Measurements from ENCODE around the gene EOLA2.
"Not testable (repeated sequence)": the region's sequence is repeated elsewhere in the genome, so short reads cannot be mapped to it uniquely, and the experiment has no call there.

The EOLA2 gene

GRCh38 chrX:149938427-149938880, at the start of gene EOLA2:
EOLA2 (minus strand) TSS chrX:149938491; CDS start chrX:149933874, 4,617 bp downstream.
- peak; percentile 88 for DNase-seq

GRCh38 chrX:149987613-149988012, 49.3 kb upstream of the EOLA2 start:
- DNase-seq = no peak

- no peak for DNase-seq
Measured at GRCh38 chrX:149984411-149984810, 46.1 kb upstream of the EOLA2 start.

GRCh38 chrX:149982310-149982709, 44.0 kb upstream of the EOLA2 start:
- no peak for DNase-seq

GRCh38 chrX:149979126-149979644, 40.9 kb upstream of the EOLA2 start:
- no peak for DNase-seq

GRCh38 chrX:149962859-149963757, 24.8 kb upstream of the EOLA2 start:
- no peak for DNase-seq

GRCh38 chrX:149962010-149962409, 23.7 kb upstream of the EOLA2 start:
- DNase-seq = no peak

GRCh38 chrX:149961572-149961971, 23.3 kb upstream of the EOLA2 start:
- DNase-seq = no peak

- DNase-seq = no peak
Measured at GRCh38 chrX:149950681-149951080, 12.4 kb upstream of the EOLA2 start.

- DNase-seq = no peak
Measured at GRCh38 chrX:149949743-149950436, 11.6 kb upstream of the EOLA2 start.

GRCh38 chrX:149948016-149948415, 9.7 kb upstream of the EOLA2 start:
- no peak for DNase-seq

- DNase-seq = not testable (repeated sequence)
Measured at GRCh38 chrX:149946932-149947331, 8.6 kb upstream of the EOLA2 start.

GRCh38 chrX:149945820-149946219, 7.5 kb upstream of the EOLA2 start:
- not testable (repeated sequence) for DNase-seq

GRCh38 chrX:149945087-149945670, 6.9 kb upstream of the EOLA2 start:
- not testable (repeated sequence) for DNase-seq

- not testable (repeated sequence) for DNase-seq
Measured at GRCh38 chrX:149940674-149941024, 2.4 kb upstream of the EOLA2 start.

- peak; percentile 83 for DNase-seq
Measured at GRCh38 chrX:149939905-149940673, 1.8 kb upstream of the EOLA2 start.

- no peak for DNase-seq
Measured at GRCh38 chrX:149939655-149939904, 1.3 kb upstream of the EOLA2 start.

GRCh38 chrX:149938881-149939654, 777 bp upstream of the EOLA2 start:
- DNase-seq = peak; percentile 83

- DNase-seq = peak; percentile 9
Measured at GRCh38 chrX:149937871-149938426, 342 bp downstream of the EOLA2 start.

GRCh38 chrX:149937328-149937727, 963 bp downstream of the EOLA2 start:
- not testable (repeated sequence) for DNase-seq

GRCh38 chrX:149933547-149933946, 4.7 kb downstream of the EOLA2 start:
- DNase-seq = not testable (repeated sequence)

- not testable (repeated sequence) for DNase-seq
Measured at GRCh38 chrX:149932970-149933369, 5.3 kb downstream of the EOLA2 start.
